Activated T-helper 9 cell treated with anti-CD3 and anti-CD28 coated beads, Interleukin-2, amount 50 U/mL, for 16 hours (primary cell): Measurements from ENCODE around the gene PTPN13.
"Not testable (repeated sequence)": the region's sequence is repeated elsewhere in the genome, so short reads cannot be mapped to it uniquely, and the experiment has no call there.

Experiments used
- DNase-seq: peaks from one replicate; pipeline ENCODE4 v3.0.0-alpha.2; 2020; ENCODE audit warnings: low read depth

PTPN13 gene

GRCh38 chr4:86644892-86645291 is 50.8 kb downstream of the PTPN13 start:
- DNase-seq: no peak

- DNase-seq: no peak
Observed at GRCh38 chr4:86652332-86652932, 58.3 kb downstream of the PTPN13 start.

- no peak for DNase-seq
Observed at GRCh38 chr4:86653237-86653865, 59.2 kb downstream of the PTPN13 start.

- not testable (repeated sequence) for DNase-seq
Observed at GRCh38 chr4:86656781-86657180, 62.7 kb downstream of the PTPN13 start.

- DNase-seq: no peak
Observed at GRCh38 chr4:86657382-86657781, 63.3 kb downstream of the PTPN13 start.

- DNase-seq: no peak
Observed at GRCh38 chr4:86657910-86658309, 63.8 kb downstream of the PTPN13 start.

- DNase-seq: no peak
Observed at GRCh38 chr4:86660401-86660800, 66.3 kb downstream of the PTPN13 start.

- DNase-seq: no peak
Observed at GRCh38 chr4:86661006-86661405, 66.9 kb downstream of the PTPN13 start.

- no peak for DNase-seq
Observed at GRCh38 chr4:86661418-86661817, 67.3 kb downstream of the PTPN13 start.

- DNase-seq: no peak
Observed at GRCh38 chr4:86664959-86665358, 70.8 kb downstream of the PTPN13 start.

- no peak for DNase-seq
Observed at GRCh38 chr4:86670298-86670697, 76.2 kb downstream of the PTPN13 start.

- DNase-seq: no peak
Observed at GRCh38 chr4:86670756-86671155, 76.6 kb downstream of the PTPN13 start.

- DNase-seq: no peak
Observed at GRCh38 chr4:86675548-86675947, 81.4 kb downstream of the PTPN13 start.

- DNase-seq: no peak
Observed at GRCh38 chr4:86678796-86679195, 84.7 kb downstream of the PTPN13 start.

GRCh38 chr4:86679441-86679840 is 85.3 kb downstream of the PTPN13 start:
- no peak for DNase-seq

GRCh38 chr4:86683167-86683566 is 89.1 kb downstream of the PTPN13 start:
- DNase-seq: no peak

- DNase-seq: no peak
Observed at GRCh38 chr4:86683983-86684382, 89.9 kb downstream of the PTPN13 start.

GRCh38 chr4:86685401-86685800 is 91.3 kb downstream of the PTPN13 start:
- no peak for DNase-seq

- DNase-seq: no peak
Observed at GRCh38 chr4:86686741-86687140, 92.6 kb downstream of the PTPN13 start.

GRCh38 chr4:86688026-86688425 is 93.9 kb downstream of the PTPN13 start:
- DNase-seq: no peak

GRCh38 chr4:86704601-86705000 is 110.5 kb downstream of the PTPN13 start:
- no peak for DNase-seq

GRCh38 chr4:86706923-86707597 is 112.9 kb downstream of the PTPN13 start:
- no peak for DNase-seq

- DNase-seq: no peak
Observed at GRCh38 chr4:86717651-86718050, 123.5 kb downstream of the PTPN13 start.

- no peak for DNase-seq
Observed at GRCh38 chr4:86718152-86718551, 124.0 kb downstream of the PTPN13 start.
